GM12875 (cell line): ENCODE data around the gene RSPH1.

Experiments used
- H3K4me3 ChIP-seq: one replicate; pipeline ENCODE4 v1.5.1; 2011; ENCODE audit warnings: low read depth, low read length, control low read depth
- TF ChIP-seq, protein P1 (sequence below): IDR thresholded peaks from 2 replicates; pipeline ENCODE4 v1.5.1; 2011; ENCODE audit warnings: low read depth, mild to moderate bottlenecking, control low read depth, inconsistent platforms, low read length, moderate library complexity, borderline replicate concordance; ENCODE audit not compliant: insufficient read depth

RSPH1 gene

DNA sequence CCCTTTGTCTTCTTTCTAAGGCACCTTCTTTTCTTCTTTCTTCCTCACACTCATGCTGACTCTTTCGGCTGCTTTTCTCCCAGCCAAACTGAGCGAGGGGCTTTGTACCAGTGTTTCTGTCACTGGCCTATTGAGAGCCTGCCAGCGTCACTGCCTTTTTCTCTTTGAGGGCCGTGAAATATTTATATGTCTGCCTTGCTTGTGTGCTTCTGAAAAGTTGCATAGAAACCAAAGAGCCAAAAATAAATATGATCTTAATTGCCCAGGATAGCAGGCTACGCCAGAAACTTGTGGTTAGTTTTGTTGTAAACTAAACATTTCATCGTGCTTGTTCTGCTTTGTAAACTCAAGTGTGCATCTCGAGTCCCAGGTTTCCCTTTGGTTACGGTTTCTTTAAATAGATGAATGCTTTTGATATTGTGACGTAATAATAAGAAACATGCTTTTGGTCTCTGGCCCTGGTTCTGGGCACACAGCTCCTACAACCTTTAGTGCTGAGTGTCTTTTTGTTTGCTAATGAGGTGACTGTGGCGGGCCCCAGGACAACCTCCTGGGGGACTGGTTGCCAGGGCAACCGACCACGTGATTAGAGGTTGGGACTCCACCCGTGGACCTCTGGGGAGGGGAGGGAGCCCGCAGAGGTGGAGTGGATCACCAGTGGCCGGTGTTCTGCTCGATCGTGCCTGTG, 28.5 kb upstream of the RSPH1 start:
- TF ChIP-seq, protein P1, sequence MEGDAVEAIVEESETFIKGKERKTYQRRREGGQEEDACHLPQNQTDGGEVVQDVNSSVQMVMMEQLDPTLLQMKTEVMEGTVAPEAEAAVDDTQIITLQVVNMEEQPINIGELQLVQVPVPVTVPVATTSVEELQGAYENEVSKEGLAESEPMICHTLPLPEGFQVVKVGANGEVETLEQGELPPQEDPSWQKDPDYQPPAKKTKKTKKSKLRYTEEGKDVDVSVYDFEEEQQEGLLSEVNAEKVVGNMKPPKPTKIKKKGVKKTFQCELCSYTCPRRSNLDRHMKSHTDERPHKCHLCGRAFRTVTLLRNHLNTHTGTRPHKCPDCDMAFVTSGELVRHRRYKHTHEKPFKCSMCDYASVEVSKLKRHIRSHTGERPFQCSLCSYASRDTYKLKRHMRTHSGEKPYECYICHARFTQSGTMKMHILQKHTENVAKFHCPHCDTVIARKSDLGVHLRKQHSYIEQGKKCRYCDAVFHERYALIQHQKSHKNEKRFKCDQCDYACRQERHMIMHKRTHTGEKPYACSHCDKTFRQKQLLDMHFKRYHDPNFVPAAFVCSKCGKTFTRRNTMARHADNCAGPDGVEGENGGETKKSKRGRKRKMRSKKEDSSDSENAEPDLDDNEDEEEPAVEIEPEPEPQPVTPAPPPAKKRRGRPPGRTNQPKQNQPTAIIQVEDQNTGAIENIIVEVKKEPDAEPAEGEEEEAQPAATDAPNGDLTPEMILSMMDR: no peak
- peak overlapping the region; percentile 29 for H3K4me3 ChIP-seq

DNA sequence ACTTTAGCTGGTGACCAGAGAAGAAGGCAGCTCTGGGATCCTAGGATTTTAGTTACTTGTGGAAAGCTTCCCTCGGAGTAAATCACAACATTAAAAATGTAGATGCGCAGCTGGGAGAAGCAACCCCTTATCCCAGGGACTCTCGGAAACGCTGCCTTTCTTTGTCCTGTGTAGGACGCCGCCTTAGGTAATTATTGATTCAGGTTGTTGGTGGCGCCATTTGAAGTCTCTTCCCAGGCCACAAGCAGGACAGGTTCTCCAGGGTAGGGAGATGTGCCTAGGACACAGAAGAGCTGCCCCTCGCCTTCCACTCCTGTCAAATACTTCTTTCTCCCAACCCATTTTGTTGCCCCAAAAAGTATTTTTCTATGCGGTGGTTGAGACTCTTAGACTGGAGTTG, 27.9 kb upstream of the RSPH1 start:
- TF ChIP-seq, protein P1: no peak
- no peak overlapping the region for H3K4me3 ChIP-seq

DNA sequence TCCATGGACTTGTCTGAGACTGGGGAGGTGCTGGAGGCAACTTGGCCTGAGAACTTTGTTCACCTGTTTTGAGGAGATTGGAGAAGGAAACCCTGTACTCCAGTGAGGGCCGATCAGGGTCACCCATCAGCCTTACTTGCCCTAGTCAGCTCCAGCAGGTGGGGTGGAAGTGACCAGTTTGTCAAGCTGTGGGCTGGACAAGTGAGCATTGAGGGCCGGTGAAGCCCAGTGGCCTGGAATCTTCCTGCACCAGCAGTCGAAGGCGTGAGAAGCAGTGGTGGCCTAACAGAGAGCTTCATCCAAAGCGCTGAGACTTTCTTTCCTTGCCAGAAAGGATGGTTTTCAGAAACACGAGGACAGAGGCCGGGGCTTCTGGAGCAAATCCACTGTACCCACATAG, 27.2 kb upstream of the RSPH1 start:
- TF ChIP-seq, protein P1: no peak
- H3K4me3 ChIP-seq: no peak overlapping the region

DNA sequence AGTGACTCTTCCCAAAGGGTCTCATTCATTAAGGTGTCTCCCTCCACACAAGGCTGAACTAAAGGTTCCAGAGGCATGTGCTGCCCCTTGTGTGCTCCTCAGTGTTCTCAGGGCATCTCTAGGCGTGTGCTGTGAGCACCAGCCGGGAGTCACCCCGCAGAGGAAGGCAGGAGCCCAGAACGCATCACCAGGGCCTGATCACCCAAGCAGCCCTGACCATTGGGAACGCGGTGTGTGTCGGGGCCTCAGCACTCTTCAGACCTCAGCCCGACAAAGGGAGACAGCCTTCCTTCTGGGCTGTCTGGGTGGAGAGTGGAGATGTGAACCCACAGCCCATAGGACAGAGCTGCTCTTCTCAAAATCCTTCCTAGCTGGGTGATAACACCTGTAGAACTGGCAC, 26.7 kb upstream of the RSPH1 start:
- no peak overlapping the region for H3K4me3 ChIP-seq
- TF ChIP-seq, protein P1: no peak

DNA sequence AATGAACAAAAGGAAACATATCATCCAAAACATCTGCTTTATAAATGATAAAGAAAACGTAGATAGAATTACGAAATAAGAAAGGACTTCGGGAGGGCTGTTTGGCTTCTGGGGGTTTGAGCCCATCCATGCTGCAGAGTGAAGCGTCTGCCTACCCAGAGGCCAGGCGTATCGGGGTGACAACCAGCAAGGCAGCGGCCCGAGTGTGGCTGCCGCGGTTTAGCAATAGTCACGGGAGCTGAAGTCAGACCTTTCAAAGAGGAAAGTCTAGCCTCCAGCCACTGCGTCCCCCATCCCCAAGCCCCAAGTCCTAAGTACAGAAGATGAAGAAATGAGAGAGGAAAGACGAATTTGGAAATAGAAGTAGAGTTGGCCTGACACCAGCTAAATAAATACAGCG, 26.2 kb upstream of the RSPH1 start:
- TF ChIP-seq, protein P1: no peak
- no peak overlapping the region for H3K4me3 ChIP-seq

DNA sequence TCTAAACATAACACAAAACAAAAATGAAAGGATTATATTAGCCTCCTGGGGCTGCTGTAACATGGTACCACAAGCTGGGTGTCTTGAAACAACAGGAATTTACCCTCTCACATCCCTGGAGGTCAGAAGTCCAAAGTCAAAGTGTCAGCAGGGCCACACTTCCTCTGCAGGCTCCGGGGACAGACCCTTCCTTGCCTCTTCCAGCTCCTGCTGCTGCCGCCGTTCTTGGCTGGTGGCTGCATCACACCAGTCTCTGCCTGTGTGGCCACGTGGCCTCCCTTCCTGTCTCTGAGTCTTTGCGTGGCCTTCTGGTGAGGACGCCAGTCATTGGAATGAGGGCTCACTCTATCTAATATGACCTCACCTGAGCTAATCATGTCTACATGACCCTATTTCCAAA, 25.8 kb upstream of the RSPH1 start:
- no peak overlapping the region for H3K4me3 ChIP-seq

DNA sequence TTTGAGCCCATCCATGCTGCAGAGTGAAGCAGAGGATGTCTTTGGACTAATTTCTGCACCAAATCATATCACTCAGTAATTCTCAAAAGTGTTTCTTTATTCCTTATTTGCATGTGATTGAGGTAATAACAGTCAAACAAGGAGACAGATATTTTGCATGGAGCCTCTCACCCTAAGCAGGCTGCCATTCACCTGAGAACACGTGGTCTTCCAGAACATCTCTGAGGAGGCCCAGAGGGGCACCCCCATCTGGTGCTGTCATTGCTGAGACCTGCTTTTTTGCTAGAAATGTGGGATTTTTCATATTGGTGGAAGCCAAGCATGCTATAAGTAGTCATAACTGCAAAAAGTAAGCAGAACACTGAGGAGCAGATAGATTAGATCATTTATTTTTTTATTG, 25.4 kb upstream of the RSPH1 start:
- TF ChIP-seq, protein P1: no peak
- no peak overlapping the region for H3K4me3 ChIP-seq

More for the DNA sequence above, 25.8 kb upstream of the RSPH1 start:
- TF ChIP-seq, protein P1: no peak
